Measurements from ENCODE around the gene AMER3.

DNA sequence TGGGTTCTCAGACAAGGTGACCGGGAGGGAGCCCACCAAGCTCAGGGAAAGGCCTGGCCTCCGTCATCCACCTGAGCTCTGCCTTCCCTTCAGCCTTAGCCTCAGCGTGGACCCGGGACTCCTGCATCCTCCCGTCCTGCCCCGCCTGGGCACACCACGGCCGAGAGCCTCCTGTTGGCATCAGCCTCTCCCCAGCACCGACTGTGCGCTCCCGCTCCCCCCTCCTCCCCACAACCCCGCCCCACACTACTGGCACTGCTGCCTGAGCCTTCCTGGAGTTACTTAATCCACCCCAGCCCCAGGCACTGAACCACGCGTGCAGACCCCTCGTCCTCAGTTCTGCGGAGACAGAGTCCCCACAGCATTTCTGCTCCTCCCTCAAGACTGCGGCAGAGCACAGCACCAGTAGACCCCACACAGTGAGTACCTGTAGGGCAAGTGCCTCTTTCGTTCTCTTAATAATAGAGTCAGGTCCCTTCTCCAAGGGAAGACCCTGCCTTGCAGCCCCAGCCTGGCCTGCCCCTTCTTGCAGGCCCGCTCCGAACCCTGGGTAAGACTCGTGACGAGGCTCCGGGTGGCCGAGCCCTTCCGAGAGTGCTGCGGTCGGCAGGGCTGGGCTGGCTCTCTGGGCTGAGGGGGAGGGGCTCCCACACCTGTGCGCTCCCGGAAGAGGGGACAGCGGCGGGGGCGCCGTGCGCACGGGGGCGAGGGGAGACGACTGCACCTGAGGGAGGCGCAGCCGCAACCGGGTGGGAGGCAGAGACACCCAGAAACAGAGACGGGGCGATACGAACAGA, at the start of gene AMER3:
- TF ChIP-seq POLR2A (IDR thresholded peaks at IDR 0.05; ENCODE audit: low read length) (no peak), GATA1 (IDR thresholded peaks at IDR 0.05; ENCODE audit: low read depth, low read length) (no peak)
